Middle frontal gyrus (tissue), 1 donor: ENCODE results near the gene DDI2.
A peak's percentile ranks its signal among the peaks of the same experiment; 100 is the strongest.
"Not testable (repeated sequence)": the region's sequence is repeated elsewhere in the genome, so short reads cannot be mapped to it uniquely, and the experiment has no call there.

Experiments
- DNase-seq: peaks from one replicate; pipeline ENCODE4 v3.0.0-alpha.2; 2015; ENCODE audit warnings: low spot score; ENCODE audit errors: extremely low spot score

DDI2 gene

DNA sequence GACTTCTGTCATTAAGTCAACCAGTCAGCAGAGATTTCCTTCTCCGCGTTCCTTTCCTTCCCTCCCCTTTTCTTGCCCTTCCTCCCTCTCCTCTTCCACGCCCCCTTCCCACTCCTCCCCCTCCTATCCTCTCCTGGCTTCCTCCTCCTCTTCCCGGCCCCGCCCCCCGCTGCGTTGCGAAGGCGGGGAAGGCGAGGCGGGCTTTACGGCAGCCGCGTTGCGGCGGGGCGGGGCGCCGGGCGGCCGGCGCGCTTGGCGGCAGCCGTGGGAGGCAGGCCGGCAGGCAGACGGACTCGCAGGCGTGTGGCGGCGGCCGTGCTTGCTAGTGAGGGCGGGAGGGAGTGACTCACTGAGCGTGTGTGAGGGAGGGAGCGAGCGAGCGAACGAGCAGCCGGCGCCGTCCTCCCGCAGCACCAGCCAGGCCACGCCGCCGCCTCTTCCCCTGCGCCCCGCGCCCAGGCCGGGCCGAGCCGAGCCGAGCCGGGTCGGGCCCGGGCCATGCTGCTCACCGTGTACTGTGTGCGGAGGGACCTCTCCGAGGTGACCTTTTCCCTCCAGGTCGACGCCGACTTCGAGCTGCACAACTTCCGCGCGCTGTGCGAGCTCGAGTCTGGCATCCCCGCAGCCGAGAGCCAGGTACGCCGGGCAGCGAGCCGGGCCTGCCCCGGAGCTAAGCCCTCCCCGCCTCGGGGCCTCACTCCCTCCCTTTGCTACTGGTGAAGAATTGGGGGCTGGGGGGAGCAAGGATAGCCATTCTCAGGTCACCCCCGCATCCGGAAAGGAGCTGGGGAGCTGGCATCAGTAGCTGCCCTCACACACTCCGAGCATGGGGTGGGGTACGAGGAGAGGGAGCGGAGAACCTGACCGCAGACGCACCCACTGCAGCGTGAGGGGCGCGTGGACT lies at the start of gene DDI2:
Gene DDI2, plus strand, starts transcription at position 286 of the 904 bp plus-strand sequence. Its CDS starts 213 bp downstream, at position 499.
- peak; percentile 85 for DNase-seq

DNA sequence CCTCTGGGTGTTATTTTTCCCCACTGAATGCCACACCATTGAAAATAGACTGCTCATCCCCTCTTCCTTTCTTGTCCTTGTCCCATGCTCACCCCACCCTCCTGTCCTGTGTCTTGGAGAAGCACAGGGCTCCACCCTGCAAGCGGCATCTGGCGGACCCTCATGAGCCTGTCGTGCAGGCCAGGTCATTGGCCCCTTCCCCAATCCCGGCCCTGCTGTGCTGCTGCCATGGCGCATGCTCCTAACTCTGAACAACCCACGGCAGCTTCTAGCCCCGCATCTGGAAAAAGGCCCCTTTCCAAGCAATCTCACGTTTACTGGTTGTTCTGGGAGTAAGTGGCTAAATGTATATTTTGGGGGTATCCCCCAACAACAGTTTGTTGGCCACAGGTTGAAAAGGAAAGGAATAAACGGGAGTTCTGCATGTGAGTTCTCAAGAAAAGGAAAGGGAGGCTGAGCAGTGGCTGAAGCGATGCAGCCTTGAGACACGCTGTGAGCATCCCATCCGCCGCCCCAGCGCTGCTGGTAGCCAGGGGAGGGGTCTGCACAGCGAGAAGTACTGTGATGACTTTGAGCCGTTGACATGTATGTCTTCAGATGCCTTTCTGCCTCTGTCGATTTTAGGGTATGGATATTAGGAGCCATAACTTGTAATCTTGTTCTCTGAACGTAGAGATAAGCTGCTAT lies 48.7 kb upstream of the DDI2 start:
- DNase-seq: no peak

DNA sequence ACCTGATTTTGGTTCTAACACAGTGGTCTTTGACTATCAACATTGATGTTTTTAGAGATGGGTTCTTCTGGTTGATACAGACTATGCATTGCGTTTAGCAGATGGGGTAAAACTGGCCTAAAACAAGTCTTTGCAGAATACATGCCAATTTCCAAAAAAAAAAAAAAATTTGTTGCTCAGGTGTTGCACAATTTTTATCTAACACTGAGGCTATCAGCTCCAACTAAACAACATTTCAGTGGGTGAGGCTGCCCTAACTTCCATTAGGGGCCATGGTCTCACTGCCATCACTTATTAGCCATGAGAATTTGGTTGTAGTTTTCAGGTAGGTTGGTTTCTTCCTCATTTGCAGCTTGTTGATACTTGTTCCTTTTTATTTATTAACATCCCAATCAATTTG lies 46.4 kb upstream of the DDI2 start:
- DNase-seq: no peak

DNA sequence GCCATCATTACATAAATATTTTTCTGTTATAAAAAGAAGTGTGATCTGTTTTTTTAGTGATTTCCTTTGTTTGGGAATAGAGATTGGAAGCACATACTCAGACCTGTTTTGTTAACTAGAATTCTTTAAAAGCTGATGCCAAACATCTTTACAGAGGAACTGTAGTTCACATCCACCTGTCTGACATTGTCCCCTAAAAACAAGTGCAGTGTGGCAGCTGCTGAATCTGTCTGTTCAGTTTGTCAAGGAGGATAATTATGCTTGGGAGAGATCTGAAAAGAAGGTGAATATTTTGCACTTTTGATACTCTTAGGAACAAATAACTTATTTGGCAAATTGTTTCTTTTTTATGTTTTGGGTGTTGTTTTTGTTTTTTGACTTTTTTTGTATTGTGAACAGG lies 46.0 kb upstream of the DDI2 start:
- no peak for DNase-seq

DNA sequence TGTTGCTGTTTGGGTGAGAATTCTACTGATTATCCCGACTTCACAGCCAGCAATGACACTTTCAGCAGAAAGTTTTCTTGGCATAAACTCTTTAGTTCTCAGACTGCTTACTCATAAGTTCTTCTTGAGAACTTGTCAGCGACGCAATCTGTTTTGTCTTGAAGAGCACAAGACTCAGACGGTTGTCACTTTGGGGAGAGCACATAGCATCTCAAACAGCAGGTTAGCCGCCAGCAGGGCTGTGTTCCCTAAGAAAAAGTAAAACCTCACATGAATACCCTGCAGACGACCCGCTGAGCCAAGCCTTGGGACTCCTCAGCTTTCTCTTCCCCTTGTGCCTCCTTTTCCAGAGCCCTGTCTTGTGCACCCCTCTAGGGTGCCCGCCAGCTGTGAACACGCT lies 43.8 kb upstream of the DDI2 start:
- DNase-seq: peak; percentile 18

DNA sequence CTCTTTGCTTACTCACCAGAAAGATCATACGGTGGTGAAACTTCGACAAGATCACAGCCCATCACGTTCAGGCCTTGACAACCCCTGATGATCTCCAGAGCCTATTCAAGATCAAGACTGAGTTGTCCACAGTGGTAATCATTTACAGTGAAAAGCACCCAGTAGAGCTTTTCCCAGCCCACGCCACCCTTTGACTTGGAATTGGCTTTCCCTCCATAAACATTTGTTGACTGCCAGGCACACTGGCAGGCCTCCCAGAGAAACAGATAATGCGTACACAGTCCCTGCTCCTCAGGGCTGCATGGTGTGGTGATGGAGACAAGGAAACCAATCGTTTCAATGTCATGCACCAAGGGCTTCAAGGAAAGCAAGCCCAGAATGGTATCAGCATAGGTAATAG lies 42.5 kb upstream of the DDI2 start:
- DNase-seq: no peak

DNA sequence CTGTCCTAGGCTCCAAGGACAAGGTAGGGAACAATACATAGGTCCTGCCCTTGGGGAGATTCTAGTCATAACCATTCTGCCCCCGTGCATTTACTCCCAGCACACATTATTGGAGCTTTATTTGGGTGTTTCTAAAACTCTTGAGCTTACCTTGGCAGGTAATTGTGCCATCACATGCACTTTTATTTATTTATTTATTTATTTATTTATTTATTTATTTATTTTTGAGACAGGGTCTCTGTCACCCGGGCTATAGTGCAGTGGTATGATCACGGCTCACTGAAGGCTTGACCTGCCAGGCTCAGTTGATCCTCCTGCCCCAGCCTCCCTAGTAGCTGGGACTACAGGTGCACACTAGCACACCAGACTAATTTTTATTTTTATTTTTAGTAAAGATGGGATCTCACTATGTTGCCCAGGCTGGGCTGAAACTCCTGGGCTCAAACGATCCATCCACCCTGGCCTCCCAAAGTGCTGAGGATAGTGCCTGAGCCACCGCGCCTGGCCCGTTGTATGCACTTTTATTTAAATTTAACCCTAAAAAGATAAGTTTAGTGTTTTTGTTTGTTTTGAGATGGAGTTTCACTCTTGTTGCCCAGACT lies 41.6 kb upstream of the DDI2 start:
- no peak for DNase-seq

DNA sequence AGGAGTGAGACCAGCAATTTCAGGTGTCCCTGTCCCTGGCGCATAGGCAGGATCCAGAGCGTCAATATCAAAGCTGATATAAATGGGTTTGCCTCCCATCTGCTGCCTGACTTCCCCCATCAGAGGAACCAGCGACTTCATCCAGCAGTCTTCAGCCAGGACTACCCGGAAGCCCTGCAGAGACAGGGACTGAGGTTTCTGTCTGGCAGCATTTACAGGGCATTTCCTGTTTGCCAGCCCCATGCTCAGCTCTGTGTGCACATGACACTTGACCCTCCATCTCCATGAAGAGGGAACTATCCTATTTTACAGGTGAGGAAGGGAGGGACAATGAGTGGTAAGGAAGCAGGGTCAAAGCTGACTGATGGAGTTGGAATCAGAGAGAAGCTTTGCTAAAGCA lies 39.6 kb upstream of the DDI2 start:
- no peak for DNase-seq

DNA sequence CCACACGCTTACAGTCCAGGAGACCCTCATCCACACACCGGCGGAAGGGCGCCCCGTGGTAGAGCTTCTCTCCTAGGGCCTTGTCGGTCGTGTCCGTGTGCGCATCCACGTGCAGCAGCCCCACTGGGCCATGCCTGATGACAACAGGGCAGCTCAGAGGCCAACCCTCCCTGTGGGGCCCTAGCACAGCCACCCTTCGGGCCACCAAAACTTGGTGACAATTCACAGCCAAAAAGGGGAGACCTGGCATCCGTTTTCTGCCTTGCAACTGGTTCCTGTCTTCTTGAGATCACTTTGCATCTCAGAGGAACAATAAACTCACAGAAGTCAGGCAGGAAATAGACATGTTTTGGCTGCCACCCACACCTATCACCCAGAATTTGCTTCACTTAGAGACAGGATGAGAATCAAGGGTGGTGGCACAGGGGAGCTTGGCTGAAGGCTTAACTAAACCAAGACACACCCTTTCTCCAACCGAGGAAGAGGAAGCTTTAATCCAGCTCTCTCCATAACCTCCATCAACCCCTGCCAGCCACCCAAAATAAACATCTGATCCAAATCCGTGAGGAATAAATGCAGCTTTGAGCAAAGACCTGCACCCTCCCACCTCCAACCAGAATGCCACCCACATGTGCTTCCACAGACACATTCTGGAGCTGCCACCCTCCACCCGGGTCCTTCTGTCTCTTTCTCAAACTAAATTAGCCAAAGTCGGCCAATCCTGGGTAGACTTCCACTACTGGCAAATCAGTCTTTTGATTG lies 38.2 kb upstream of the DDI2 start:
- peak; percentile 13 for DNase-seq

DNA sequence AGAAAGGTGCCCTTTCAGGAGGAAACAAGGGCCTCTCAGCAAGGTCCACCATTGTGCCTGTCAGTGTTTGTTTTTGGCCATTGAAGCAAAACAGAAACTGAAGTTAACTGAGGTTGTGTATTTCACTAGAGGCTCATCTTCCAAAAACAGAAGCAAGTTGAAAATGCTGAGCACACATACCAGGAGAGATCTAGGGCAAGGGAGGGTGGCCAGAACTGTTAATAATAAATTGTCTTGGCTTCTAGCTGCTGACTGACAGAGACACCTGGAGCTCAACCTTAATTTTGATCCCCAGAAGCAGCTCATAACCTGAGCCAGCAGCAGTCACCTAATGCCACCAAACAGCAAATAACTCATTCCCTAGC lies 37.6 kb upstream of the DDI2 start:
- no peak for DNase-seq

DNA sequence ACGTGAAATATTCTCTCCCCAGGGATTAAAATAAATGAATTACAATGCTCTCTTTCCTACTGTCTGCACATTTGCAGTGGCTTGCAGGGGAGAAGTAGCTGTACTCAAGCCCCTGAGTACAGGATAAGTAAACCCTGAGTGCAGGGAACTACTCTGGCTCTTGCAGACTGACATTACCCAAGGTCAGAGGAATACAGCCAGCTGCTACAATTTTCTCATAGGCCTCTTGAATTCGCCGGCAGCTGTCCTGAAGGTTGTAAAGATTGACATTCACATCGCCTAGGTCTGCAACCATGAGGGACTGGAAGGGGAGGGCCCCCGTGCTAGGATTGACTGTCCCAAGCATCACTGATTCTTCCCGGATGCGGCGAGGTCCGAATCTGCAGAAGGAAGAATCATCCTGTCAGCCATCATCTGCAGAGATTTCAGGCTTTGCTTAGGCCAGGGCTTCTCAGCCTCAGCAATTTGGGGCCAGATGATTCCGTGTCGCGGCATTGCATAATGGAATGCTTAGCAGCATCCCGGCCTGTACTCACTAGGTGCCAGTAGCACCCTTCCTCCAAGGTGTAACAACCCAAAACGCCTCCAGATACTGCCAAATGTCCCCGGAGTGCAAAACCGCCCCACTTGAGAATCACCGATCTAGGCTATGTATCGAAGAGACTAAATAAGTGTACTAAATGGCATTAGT lies 34.1 kb upstream of the DDI2 start:
- no peak for DNase-seq

DNA sequence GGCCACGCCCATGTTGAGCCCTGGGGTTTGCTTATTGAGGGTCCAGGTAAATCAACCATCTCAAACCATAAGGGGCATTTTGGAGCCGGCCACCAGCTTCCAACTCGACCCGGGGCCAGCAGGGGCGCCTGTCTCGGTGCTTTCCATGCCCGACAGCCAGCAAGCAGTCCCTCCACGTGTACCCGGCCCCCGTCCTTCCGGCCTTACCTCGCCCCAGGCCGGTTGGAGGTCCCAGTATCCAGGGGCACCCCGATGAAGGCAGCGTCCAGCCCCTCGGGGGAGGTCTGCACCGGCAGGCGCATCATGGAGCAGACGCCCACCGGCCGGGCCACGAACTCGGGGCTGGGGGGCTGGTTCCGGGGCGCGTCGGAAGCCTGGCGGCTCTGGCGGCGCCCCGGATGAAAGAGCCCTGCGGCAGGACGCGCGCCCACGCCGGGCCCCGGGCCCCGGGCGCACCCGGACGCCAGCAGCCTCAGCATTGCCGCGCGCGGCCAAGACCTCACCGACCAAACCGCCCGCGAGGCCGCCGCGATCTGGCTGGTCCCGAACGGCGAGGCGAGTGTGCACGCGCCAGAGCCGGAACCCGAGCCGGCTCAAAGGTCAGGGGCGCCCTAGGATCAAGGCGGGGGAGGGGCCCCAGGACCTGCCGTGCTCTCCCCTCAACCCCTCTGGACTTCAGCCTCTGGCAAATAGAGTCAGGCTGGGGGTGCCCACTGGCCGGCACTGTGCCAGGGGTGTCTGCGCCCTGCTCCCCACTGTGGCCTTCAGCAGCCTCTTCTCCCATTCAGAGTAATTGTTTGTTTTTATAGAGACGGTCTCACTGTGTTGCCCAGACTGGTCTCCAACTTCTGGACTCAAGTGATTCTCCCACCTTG lies 32.5 kb upstream of the DDI2 start, which contains the start of gene AGMAT:
Gene AGMAT, minus strand, starts transcription at position 563 of the 875 bp plus-strand sequence. Its CDS starts 84 bp downstream, at position 479.
- no peak for DNase-seq

DNA sequence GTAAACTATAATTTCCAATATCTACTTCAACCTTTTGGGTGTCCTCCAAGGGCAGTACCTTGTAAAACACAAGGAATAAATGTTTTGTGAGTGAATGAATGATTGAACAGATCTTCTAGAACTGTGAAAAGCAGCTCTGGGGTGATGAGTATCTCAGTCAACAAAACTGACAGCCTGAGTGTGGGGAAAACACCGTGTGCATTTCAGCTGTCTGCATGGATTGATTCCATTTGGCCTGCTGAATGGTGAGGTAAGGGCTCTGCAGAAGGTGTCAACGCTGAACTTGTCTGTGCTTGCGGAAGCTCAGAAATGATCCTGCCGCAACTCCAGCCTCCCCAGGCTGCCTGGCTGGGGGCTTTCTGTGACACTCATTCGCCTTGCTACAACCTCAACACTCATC lies 25.0 kb upstream of the DDI2 start:
- no peak for DNase-seq

DNA sequence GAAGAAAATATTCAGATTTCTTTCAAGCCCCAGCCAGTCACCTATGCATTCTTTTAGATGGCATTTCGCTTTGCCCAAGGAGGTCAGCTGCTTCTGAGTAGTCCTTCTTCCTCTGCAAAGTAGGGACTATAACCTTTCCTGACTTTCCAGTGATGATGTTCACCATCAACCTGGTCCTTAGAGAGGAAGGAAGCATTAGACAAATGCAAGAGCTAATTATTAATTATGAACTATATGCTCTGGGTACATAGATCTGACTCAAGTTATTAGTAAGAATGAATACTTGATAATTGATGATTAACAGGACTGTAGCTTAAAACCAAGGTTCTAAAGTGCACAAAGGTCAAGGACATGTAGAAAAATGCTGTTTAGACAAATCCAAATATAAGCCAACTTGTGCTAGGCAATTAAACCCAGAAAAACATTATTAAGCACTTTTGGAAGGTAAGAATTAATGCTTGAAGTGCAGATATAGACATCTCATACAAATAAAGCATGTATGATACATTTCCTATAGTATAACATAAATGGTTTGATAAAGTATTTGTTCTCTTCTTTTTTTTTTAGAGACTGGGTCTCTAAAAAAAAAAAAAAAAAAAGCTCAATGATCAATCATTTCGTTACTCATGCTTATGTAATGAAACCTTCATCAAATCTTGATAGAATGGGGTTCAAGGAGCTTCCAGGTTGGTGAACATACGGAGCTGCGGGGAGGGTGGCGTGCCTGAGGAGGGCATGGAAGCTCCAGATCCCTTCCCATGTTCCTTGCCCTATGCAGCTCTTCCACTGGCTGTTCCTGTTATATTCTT lies 21.2 kb upstream of the DDI2 start:
- no peak for DNase-seq

DNA sequence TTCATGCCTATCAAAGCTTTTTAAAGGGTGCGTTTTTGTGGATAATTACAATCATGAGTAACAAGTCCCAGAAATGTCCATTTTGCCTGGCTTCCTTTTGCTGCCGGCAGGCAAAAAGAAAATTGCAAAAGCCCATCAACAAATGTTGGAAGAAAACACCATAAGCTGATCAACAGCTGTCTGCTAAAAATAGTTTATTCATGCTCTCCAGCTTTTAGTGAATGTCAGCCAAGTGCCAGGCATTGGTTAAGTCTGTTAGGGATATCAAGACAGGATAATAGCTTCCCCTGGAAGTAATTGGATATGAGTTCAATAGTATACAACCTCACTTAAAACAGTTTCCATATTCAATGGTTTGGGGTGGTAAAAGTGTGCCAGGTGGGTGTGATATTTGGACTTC lies 18.8 kb upstream of the DDI2 start:
- DNase-seq: no peak

DNA sequence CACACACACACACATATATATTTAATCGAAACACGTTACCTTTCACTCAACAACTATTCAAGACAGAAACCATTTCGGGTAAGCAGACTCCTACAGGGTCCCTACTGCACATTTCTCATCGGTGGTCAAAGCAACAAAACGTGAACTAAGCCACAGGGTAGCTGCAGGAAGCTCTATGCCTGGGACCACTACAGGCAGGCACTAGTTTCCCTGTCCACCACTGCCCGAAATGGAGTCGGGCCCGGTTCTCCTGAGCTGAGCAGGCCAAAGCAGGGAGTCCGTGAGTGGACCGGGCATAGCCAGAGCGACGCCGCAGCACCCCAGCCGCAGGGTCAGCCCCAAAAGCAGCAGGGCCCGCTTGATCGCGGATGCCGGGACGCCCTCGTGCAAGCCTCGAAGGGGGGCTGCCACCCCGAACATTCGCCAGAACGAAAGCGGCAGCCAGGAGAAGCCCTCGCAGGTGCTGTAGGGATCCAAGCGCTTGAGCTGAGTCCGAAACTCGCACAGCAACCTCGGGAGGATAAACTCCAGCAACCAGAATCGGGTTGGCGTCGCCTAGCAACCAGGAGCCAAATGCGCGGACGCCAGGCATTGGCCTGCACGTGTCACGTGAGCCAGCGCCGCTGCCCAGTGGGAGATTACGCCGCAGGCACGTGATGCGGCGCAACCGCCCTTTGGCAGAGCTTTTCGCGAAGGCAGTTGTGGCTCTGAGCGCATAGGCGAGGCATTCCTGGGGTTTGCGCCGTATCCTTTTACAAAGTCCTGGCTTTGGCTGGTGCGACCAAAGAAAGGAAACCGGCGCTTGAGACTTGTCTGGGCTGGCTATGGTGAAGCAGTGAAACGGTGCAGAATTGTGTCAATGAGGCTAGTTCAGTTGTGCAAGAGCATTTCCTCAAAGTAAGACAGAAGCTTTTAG lies 13.9 kb upstream of the DDI2 start:
- peak; percentile 98 for DNase-seq

DNA sequence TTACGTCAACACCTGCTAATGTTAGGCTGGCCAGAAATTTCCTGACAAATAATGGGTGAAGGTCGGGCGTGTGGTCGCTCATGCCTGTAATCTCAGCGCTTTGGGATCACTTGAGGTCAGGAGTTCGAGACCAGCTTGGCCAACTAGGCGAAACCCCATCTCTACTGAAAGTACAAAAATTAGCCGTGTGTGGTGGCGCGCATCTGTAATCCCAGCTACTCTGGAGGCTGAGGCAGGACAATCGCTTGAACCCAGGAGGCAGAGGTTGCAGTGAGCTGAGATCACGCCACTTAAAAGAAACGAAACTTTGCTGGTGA lies 13.3 kb upstream of the DDI2 start:
- DNase-seq: not testable (repeated sequence)

DNA sequence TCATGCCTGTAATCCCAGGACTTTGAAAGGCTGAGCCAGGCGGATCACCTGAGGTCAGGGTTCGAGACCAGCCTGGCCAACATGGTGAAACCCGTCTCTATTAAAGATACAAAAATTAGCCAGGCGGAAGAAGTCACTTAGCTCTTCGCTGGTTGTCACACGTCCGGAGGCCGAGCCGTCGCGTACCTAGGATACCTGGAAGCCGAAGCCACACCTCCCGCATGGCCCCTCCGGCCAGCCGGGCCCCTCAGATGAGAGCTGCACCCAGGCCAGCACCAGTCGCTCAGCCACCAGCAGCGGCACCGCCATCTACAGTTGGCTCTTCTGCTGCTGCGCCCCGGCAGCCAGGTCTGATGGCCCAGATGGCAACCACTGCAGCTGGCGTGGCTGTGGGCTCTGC lies 12.9 kb upstream of the DDI2 start:
- DNase-seq: not testable (repeated sequence)
